ENCODE data around the gene MED15.
"Not testable (repeated sequence)": the region's sequence is repeated elsewhere in the genome, so short reads cannot be mapped to it uniquely, and the experiment has no call there.

Gene MED15

GRCh38 chr22:20483771-20484170, 23.6 kb upstream of the MED15 start:
- DNase-seq (ENCODE audit: low read depth in 1 of 2, low spot score in 1 of 2), result no peak

DNA sequence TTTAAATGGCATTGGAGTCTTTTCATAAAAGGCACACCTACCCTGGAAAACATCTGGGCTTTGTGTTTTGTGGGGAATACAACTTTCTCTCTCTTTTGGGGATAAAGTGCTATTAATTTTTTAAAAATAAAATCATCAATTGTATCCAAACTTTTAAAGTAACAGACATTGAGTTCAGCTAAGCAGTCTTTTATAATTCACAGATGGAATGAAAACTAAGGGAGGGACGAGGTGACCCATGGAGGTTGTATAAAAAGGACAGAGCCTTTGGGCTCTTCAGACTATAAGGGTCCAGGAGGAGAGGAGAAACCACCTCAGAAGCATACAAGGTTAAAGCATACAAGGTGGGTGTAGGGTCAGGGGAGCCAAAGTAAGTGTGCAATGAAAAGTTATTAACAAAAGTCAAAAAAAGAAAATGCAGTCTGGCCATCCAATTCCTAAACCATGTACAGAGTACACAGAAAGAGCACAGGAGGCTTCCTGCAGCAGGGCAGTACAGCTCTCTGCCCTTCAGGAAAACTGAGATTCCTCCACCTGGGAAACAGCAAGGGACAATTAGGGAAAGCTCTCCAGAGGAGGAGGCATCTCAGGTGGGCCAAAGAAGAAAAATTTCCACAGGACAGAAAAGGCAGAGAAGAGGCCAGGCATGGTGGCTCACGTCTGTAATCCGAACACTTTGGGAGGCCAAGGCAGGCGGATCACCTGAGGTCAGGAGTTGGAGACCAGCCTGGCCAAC, 22.3 kb upstream of the MED15 start:
- DNase-seq (ENCODE audit: low read depth in 1 of 2, low spot score in 1 of 2), result no peak

GRCh38 chr22:20486229-20486628, 21.2 kb upstream of the MED15 start:
- DNase-seq (ENCODE audit: low read depth in 1 of 2, low spot score in 1 of 2), result no peak

DNA sequence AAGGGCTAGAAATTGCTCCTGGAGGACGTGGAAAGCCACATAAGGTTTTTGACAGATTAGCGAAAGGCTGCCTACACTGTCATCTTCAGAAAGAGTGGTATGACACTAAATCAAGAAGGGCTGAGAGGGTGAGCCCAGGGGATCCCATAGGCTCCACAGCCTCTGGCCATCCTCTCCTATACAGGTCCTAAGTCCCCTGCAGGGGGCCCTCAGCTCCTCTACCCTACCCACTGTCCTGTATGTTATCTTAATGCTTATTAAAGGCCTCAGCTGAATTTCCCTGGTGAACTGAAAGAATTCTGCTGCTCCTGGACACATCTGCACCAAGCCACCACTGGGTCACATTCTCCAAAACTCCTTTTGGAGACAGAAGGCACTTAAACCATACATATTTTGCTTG, 19.7 kb upstream of the MED15 start:
- DNase-seq (ENCODE audit: low read depth in 1 of 2, low spot score in 1 of 2), result no peak

- DNase-seq (ENCODE audit: low read depth in 1 of 2, low spot score in 1 of 2), result no peak
Measured at GRCh38 chr22:20488946-20489345, 18.5 kb upstream of the MED15 start.

- no peak for DNase-seq (ENCODE audit: low read depth in 1 of 2, low spot score in 1 of 2)
Measured at GRCh38 chr22:20490183-20490940, 17.0 kb upstream of the MED15 start.

DNA sequence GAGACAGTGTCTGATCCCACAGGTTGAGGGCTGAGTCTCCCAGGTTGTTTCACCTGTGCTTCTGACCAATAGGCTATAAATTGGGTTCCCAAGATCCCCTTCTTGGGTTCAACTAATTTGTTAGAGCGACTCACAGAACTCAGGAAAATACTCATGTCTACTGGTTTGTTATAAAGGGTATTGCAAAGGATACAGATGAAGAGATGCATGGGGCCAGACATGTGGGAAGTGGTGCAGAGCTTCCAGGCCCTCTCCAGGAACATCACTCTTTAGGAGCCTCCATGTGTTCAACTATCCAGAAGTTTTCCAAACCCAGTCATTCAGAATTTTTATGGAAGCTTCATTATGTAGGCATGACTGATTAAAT, 16.5 kb upstream of the MED15 start:
- no peak for DNase-seq (ENCODE audit: low read depth in 1 of 2, low spot score in 1 of 2)

- no peak for DNase-seq (ENCODE audit: low read depth in 1 of 2, low spot score in 1 of 2)
Measured at GRCh38 chr22:20491346-20491745, 16.1 kb upstream of the MED15 start.

DNA sequence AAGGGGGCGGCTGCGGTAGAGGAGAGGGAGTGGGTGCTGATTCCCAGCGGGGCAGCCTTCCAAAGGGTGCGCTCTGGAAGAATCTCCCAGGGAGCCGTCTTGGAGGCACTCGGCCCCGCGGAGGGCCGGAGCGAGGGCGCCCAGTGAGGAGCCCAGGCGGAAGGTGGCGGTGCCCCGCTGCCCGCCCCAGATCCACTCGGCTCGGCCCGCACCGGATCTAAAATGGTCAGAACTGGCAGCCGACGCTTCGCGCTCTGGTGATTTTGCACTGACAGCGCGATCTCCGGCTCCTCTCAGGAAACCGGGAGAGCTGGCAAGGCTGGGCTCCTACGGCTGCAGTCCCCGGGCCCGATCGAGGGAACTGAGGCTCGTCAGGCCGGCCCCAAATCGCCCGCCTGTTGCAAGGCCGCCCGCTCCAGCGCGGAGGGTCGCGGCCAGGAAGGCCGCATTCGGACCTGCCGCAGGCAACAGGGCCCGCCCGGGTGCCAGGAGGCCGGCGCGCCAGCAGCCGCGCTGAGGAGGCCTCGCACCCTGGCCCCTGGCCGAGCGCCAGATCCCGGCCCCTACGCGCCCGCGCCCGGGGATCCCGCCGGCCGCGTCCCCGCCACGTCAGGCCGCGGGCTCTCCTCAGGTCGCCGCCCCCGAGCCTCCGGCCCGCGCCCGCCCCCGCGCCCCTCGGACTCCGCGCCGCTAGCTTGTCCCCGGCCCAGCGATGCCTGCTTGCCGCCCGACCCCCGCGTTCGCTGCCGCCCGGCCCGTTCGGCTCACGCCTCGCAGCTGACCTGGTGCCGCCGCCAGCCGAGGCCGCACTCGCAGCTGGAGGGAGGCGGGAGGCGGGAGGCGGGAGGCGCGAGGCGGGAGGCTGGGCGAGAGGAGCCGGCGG, 12.2 kb upstream of the MED15 start, which contains the start of gene KLHL22:
TSS of gene KLHL22 (minus strand) at position 818 of the 883 bp plus-strand sequence. CDS start 6,584 bp downstream, outside the sequence.
- no peak for DNase-seq (ENCODE audit: low read depth in 1 of 2, low spot score in 1 of 2)

DNA sequence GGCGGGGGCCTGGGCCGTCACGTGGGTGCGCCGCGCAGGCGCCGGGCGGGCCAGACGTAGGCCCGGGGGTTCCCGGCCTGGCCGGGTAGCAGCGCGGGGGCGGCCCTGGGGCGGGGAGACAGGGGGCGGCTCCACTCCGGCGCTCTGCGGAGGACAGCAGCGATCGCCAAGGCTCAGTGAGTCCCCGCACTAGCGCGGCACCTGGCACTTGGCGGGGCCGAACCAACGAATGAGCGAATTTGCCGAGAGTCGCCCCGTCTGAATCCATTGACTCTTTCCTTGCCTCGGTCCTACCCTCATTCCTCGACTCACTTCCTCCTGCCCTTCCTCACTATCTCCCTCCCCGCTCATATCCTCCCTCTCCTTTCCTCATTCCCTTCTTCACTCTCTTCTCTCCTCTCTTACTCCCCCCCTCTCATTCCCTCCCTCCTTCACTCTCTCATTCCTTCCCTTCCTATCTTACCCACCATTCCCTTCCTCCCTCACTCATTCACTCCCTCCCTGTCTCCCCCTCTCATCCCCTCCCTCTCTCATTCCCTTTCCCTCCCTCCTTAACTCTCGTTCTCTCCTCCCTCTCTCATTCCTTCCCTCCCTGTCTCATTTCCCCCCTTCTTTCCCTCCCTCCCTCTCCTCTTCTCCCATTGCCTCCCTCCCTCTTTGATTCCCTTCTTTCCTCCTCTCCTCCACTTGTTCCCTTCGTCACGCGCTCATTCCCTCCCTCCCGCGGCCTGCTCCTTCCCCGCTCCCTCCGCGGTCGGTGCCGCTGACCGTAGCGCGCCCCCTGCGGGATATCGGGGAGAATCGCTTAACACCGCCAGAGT, 11.3 kb upstream of the MED15 start:
- DNase-seq (ENCODE audit: low read depth in 1 of 2, low spot score in 1 of 2), result peak; percentile 78 to 92

- DNase-seq (ENCODE audit: low read depth in 1 of 2, low spot score in 1 of 2), result no peak
Measured at GRCh38 chr22:20497426-20497825, 10.0 kb upstream of the MED15 start.

DNA sequence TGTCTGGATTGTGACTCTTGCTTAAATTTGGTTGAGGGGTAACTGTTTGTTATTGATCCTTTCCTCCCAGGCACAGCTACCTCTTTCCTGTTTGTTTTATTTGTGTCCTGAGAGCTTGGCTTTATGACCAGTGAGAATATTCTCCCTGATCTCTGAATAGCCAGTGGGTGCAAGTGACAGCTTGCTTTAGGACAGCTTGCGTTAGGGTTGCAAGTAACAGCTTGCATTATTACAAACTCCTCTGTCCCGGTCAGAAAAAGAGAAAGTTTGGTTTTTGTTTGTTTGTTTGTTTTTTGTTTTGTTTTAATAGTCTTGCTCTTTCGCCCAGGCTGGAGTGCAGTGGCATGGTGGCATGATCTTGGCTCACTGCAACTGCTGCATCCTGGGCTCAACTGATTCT, 8.5 kb upstream of the MED15 start:
- no peak for DNase-seq (ENCODE audit: low read depth in 1 of 2, low spot score in 1 of 2)

DNA sequence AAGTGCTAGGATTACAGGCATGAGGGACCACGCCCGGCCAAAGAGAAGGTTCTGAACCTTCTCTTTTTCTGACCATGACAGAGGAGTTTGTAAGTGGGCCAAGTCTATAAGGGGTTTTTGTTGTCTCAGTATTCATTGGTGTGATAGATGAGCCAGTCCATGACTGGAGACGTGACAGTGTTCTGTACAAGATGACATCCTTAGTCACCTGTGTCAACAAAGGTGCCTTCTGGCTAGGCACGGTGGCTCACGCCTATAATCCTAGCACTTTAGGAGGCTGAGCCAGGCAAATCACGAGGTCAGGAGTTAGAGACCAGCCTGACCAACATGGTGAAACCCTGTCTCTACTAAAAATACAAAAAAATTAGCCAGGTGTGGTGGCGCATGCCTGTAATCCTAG, 7.6 kb upstream of the MED15 start:
- DNase-seq (ENCODE audit: low read depth in 1 of 2, low spot score in 1 of 2), result no peak

DNA sequence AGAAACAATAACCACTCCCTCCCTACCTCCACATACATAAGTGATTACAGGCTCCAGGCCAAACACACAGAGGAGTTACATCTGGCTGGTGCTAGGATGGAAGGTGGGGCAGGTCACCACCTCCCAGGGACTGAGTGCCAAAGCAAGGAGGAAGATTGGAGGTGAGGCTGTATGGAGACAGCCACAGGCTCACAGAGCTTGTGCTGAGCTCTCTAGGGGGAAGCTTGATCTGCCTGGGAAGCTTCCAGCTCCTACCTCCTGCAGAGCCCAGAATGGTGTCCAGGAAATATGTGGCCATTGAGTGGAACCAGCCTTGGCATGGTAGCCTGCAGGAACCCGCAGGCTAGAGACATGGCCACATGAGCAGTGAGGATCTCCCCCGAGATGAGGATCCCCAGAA, 3.6 kb upstream of the MED15 start:
- DNase-seq (ENCODE audit: low read depth in 1 of 2, low spot score in 1 of 2), result no peak

GRCh38 chr22:20504293-20504922, 3.0 kb upstream of the MED15 start:
- DNase-seq (ENCODE audit: low read depth in 1 of 2, low spot score in 1 of 2), result not testable (repeated sequence)

DNA sequence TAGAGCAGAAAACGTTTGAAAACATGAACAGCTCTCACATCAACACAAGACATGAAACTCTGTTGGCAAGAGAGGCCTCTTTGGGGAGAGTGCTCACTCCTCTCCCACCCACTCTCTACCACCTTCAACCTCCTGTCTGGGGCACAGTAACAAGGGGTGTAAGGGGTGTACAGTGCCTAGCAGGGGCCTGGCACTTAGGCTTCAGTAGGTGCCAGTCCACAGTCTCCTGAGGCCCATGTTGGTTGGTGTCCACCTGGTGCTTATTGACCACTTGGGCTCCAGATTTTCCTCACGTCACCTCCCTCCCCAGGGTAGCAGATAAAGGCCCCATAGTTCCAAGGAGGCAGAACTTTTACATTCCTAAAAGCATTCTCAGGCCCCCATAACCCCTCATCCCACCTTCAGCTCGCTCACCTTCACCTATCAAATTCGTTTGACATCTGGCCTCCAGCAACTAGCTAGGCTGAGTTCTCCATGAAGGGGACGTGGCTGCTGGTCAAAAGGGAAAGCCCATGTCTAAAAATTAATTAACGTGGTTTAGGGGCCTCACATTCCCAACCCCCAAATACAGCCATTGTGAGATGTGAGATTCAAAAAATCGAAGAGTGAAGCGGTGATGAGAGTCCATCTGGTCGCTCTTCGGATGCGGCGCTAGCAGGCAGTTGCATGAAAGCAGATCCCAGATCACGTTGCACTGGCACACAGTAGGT, 712 bp upstream of the MED15 start:
- no peak for DNase-seq (ENCODE audit: low read depth in 1 of 2, low spot score in 1 of 2)

GRCh38 chr22:20508067-20508755, 801 bp downstream of the MED15 start:
- not testable (repeated sequence) for DNase-seq (ENCODE audit: low read depth in 1 of 2, low spot score in 1 of 2)

GRCh38 chr22:20508815-20509271, 1.4 kb downstream of the MED15 start:
- no peak for DNase-seq (ENCODE audit: low read depth in 1 of 2, low spot score in 1 of 2)
